HUES64 (cell line): ENCODE results near the gene TMEM115.

Experiments
- H3K27ac ChIP-seq: 2 replicates; pipeline ENCODE4 v1.7.0; 2013; ENCODE audit warnings: low read depth, low read length, inconsistent platforms
- H3K27me3 ChIP-seq: 2 replicates; pipeline ENCODE4 v1.6.1; 2013; ENCODE audit warnings: mild to moderate bottlenecking, low read length; ENCODE audit not compliant: insufficient read depth
- H3K36me3 ChIP-seq: 2 replicates; pipeline ENCODE4 v1.6.1; 2013; ENCODE audit warnings: mild to moderate bottlenecking, low read length; ENCODE audit not compliant: insufficient read depth
- H3K4me1 ChIP-seq: 2 replicates; pipeline ENCODE4 v1.6.1; 2013; ENCODE audit warnings: mild to moderate bottlenecking, low read length, moderate library complexity; ENCODE audit not compliant: insufficient read depth
- H3K4me3 ChIP-seq: 2 replicates; pipeline ENCODE4 v1.5.1; 2013; ENCODE audit warnings: mild to moderate bottlenecking, low read length, moderate library complexity
- H3K9ac ChIP-seq: 2 replicates; pipeline ENCODE4 v1.6.1; 2013; ENCODE audit warnings: mild to moderate bottlenecking, low read depth, low read length
- H3K9me3 ChIP-seq: 2 replicates; pipeline ENCODE4 v1.6.1; 2013; ENCODE audit warnings: low read depth, low read length; ENCODE audit not compliant: insufficient read depth
- WGBS: fragments of 150-250, 120-280 bp; methylation state at CpG from one replicate; pipeline ENCODE4 v1.1.7; 2013; ENCODE audit warnings: missing lambda C conversion rate; 5-methylcytosine and 5-hydroxymethylcytosine counted together

TMEM115 gene

GRCh38 chr3:50374363-50375257 lies 15.3 kb upstream of the TMEM115 start:
- Histone ChIP-seq H3K4me3 (no peak overlapping the region), H3K9me3 (no peaks in the 10 kb centered on the region), H3K27me3 (no peaks in the 10 kb centered on the region), H3K36me3 (no peaks in the 10 kb centered on the region), H3K9ac (no peak overlapping the region), H3K27ac (no peak overlapping the region), H3K4me1 (peaks cover 19% of the 10 kb centered on the region)
- 69% methylated on average over 22 of the region's 22 CpGs for WGBS

GRCh38 chr3:50373146-50374051 lies 14.1 kb upstream of the TMEM115 start:
- no peaks in the 10 kb centered on the region for H3K27me3 ChIP-seq
- H3K9me3 ChIP-seq: no peaks in the 10 kb centered on the region
- H3K4me1 ChIP-seq: peaks cover 19% of the 10 kb centered on the region
- WGBS: 45% methylated on average over 12 of the region's 12 CpGs
- no peak overlapping the region for H3K27ac ChIP-seq
- no peaks in the 10 kb centered on the region for H3K36me3 ChIP-seq
- no peak overlapping the region for H3K4me3 ChIP-seq
- no peak overlapping the region for H3K9ac ChIP-seq

DNA sequence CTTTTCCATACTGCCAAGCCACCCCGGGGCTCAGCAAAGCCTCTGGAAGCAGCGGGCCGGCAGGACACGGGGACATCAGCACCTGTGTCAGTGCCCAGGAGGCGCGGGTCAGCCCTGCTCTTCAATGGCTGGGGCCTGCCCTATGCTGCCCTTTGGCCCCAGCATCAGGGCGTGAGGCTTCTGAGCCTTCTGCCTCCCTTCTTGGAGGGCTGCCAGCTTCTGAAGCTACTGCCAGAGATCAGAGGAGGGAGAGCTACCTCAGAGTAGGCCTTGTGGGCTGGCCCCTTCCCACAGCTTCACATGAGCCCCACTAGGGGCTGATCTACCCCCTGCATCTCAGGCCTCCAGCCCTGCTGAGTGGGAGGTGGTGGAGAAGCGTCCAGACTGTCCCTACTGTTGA lies 13.0 kb upstream of the TMEM115 start:
- Histone ChIP-seq H3K4me3 (no peak overlapping the region), H3K27me3 (no peaks in the 10 kb centered on the region), H3K36me3 (no peaks in the 10 kb centered on the region), H3K9me3 (no peaks in the 10 kb centered on the region), H3K9ac (no peak overlapping the region), H3K27ac (0 out of 2 replicates have a peak overlapping the region, but pooled peaks have one; percentile 35), H3K4me1 (peaks cover 19% of the 10 kb centered on the region)
- 76% methylated on average over 8 of the region's 8 CpGs for WGBS

- no peak overlapping the region for H3K27ac ChIP-seq
- H3K36me3 ChIP-seq: no peaks in the 10 kb centered on the region
- H3K4me1 ChIP-seq: peaks cover 19% of the 10 kb centered on the region
- no peak overlapping the region for H3K9ac ChIP-seq
- 0 out of 2 replicates have a peak, but pooled peaks cover 3% of the 10 kb centered on the region for H3K27me3 ChIP-seq
- no peaks in the 10 kb centered on the region for H3K9me3 ChIP-seq
- WGBS: 89% methylated on average over 3 of the region's 3 CpGs
- H3K4me3 ChIP-seq: no peak overlapping the region
These were observed 11.9 kb upstream of the TMEM115 start for GRCh38 chr3:50371133-50371685.

- Histone ChIP-seq H3K9ac (no peak overlapping the region), H3K4me3 (no peak overlapping the region), H3K36me3 (no peaks in the 10 kb centered on the region), H3K27ac (no peak overlapping the region), H3K27me3 (0 out of 2 replicates have a peak, but pooled peaks cover 8% of the 10 kb centered on the region), H3K9me3 (no peaks in the 10 kb centered on the region), H3K4me1 (peaks cover 19% of the 10 kb centered on the region)
- WGBS: 78% methylated on average over 14 of the region's 14 CpGs
These were observed 11.3 kb upstream of the TMEM115 start for GRCh38 chr3:50370594-50370993.

DNA sequence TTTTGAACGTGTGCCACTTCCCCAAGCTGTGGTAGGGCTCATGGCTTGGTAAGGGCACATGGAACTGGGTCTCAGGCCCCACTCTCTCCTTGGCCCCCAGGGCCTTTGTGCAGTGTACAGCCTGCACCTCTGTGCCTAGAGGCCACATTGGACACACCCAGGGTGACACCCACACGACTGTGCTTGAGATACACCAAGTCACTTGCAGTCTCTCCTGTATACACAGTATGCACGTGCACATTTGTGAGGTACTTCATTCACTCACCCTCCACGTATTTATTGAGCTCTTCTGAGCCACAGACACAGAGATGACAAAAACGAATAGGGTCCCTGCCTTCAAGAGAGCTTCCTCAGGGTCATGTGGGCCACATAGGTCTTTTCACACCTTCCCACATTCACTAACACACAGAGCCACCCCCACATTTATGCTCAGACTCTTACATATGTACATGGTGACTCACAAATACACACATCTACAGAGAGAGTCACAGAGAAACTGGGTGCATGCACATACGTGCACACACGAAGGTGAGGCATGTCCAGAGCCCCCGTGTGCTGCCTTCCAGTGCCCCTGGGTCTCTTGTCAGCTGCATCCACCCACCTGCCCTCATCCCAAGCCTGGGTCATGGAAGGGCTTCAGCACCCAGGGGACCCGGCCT lies 9.8 kb upstream of the TMEM115 start:
- peaks cover 14% of the 10 kb centered on the region for H3K27me3 ChIP-seq
- H3K4me3 ChIP-seq: no peak overlapping the region
- H3K27ac ChIP-seq: no peak overlapping the region
- WGBS: 80% methylated on average over 9 of the region's 9 CpGs
- no peaks in the 10 kb centered on the region for H3K36me3 ChIP-seq
- peaks cover 19% of the 10 kb centered on the region for H3K4me1 ChIP-seq
- H3K9me3 ChIP-seq: no peaks in the 10 kb centered on the region
- H3K9ac ChIP-seq: no peak overlapping the region

DNA sequence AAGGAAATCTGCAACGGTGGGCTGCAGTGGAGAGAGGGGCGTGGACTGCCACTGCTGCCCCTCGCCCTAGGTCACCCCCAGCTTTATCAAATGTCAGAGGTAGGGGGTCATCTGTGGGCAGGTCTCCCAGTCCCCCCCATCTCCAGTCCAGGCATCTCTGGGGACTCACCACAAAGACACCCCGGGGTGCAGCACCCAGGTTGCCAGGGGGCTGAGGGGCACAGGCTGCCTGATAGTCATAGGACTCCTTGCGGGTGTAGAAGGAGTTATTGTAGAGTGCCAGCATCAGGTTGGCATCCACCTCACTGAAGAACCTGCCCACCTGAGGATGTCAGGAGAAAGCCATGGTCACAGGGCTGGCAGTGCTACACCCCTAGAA lies 6.5 kb upstream of the TMEM115 start:
- Histone ChIP-seq H3K9ac (peak overlapping the region; percentile 51; the same call in 1 of the 2 replicates), H3K9me3 (no peaks in the 10 kb centered on the region)
- 69% methylated on average over 5 of the region's 5 CpGs for WGBS

GRCh38 chr3:50365080-50365841 lies 5.9 kb upstream of the TMEM115 start:
- peak overlapping the region; percentile 51 for H3K9ac ChIP-seq
- no peaks in the 10 kb centered on the region for H3K36me3 ChIP-seq
- H3K27me3 ChIP-seq: peaks cover 22% of the 10 kb centered on the region
- H3K27ac ChIP-seq: no peak overlapping the region
- peak overlapping the region; percentile 81 for H3K4me3 ChIP-seq
- no peaks in the 10 kb centered on the region; the same call in 1 of the 2 replicates for H3K4me1 ChIP-seq
- 4% methylated on average over 47 of the region's 53 CpGs for WGBS
- no peaks in the 10 kb centered on the region for H3K9me3 ChIP-seq

More for the DNA sequence above, 6.5 kb upstream of the TMEM115 start:
- Histone ChIP-seq H3K4me3 (peak overlapping the region; percentile 81), H3K27me3 (peaks cover 22% of the 10 kb centered on the region), H3K36me3 (no peaks in the 10 kb centered on the region), H3K4me1 (peaks cover 1% of the 10 kb centered on the region; the same call in 1 of the 2 replicates), H3K27ac (no peak overlapping the region)

- Histone ChIP-seq H3K27me3 (peaks cover 22% of the 10 kb centered on the region), H3K9me3 (no peaks in the 10 kb centered on the region), H3K9ac (peak overlapping the region; percentile 74), H3K4me1 (peaks cover 3% of the 10 kb centered on the region; the same call in 1 of the 2 replicates), H3K27ac (no peak overlapping the region), H3K4me3 (peak overlapping the region; percentile 81), H3K36me3 (no peaks in the 10 kb centered on the region)
- 8% methylated on average over 48 of the region's 48 CpGs for whole genome bisulfite sequencing
These were observed 5.3 kb upstream of the TMEM115 start for GRCh38 chr3:50364573-50365079.

- 30% methylated on average over 8 of the region's 8 CpGs for WGBS
- peaks cover 14% of the 10 kb centered on the region for H3K27me3 ChIP-seq
These were observed 414 bp upstream of the TMEM115 start for GRCh38 chr3:50359760-50360110.

More at GRCh38 chr3:50359760-50360110, 414 bp upstream of the TMEM115 start:
- Histone ChIP-seq H3K9me3 (no peaks in the 10 kb centered on the region), H3K36me3 (peaks cover 32% of the 10 kb centered on the region), H3K9ac (no peak overlapping the region), H3K27ac (no peak overlapping the region), H3K4me1 (peaks cover 11% of the 10 kb centered on the region; the same call in 1 of the 2 replicates), H3K4me3 (peak overlapping the region; percentile 78)
